ENCODE data around the gene VRK2. TPM values are rescaled to one million over a fixed set of nuclear protein-coding genes. Genes with fewer than 3 reads are reported as not detected.
"Not testable (repeated sequence)": the region's sequence is repeated elsewhere in the genome, so short reads cannot be mapped to it uniquely, and the experiment has no call there.

The VRK2 gene
- total RNA-seq, 8 experiments from 2014 or later = 1.8 to 26.6 (median 9.7) TPM

DNA sequence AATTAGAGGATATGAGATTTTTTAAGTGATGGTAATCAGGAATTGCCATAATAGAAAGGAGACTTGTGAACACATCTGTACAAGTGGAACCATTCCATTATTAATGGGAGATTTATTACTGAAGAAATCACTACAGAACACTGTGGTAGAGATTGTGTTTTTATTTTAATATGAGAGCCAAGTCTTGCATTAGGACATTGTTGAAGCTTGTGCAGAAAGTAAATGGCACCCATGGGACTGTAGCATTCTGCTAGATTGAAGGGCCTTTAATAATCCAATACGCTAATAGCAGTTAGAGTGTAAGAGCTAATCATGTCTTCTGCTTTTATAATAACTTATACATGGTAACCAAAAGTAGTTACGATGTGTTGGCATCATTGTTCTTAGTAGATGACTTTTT, 83.6 kb downstream of the VRK2 start:
- WGBS, 10 experiments = 33 to 100% (median 78%) methylated on average over 1 to 2 of the region's 2 CpGs; no CpG with 5 or more reads in 3 of the 10 experiments
- Histone ChIP-seq H3K4me1 (replicated peaks in 1 of 2) (peaks cover 5 to 7% of the 10 kb centered on the region in 2 donors), H3K27ac (no peak overlapping the region), H3K4me3 (no peak overlapping the region)
- in situ Hi-C loops (cut with MboI; ENCODE audit: low pct_unique_long_range_greater_than_20kb in 2 of 9, low sequenced_read_pairs in 9 of 9, unreplicated experiment in 9 of 9) = loop anchor here in 2 of 9 experiments (25.0 kb wide), 2 partner anchors 307 to 407 kb away; no protein-coding TSS in a partner anchor
- ATAC-seq (replicated peaks in 6 of 8) = peak in 4 of 8 experiments; percentile 54 to 88 (median 80)

DNA sequence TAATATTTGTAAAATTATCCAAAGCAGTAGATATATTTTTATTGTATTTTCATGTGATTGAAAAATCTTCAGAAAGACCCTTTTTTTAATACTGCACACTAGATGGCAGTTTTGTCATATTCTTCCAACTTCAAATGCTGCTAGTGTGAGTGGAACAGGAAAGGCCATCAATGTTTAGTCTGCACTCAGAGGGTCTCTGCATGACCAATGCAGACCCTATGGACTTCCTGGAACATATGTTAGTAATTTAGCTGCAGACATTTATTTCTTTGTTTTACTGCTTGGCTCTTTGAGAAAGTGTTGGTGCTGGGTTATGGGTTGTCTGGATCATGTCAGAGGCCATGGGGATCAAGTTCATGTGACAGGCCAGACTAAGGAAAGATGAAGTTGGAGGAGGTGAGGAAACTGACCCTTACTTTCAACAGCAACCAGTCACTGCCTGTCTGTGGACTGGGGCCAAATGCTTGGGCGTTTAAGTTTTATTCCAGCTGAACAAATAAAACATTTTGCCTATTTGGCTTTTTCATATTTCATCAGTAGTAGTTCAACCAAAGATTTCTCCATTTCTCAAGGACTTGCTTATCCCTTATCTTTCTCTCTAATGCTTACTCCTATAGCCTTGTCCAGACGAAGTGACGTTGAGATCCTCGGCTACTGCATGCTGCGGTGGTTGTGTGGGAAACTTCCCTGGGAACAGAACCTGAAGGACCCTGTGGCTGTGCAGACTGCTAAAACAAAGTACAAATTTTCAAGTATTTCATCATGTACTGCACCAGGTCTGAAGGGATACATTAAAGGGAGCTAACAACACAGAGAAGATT, 84.8 kb downstream of the VRK2 start:
- in situ Hi-C loops (cut with MboI; ENCODE audit: low pct_unique_long_range_greater_than_20kb in 2 of 9, low sequenced_read_pairs in 9 of 9, unreplicated experiment in 9 of 9) = loop anchor here in 2 of 9 experiments (25.0 kb wide), 2 partner anchors 306 to 406 kb away; no protein-coding TSS in a partner anchor
- peak in 7 of 8 experiments; percentile 18 to 66 (median 49) for ATAC-seq (replicated peaks in 6 of 8)

DNA sequence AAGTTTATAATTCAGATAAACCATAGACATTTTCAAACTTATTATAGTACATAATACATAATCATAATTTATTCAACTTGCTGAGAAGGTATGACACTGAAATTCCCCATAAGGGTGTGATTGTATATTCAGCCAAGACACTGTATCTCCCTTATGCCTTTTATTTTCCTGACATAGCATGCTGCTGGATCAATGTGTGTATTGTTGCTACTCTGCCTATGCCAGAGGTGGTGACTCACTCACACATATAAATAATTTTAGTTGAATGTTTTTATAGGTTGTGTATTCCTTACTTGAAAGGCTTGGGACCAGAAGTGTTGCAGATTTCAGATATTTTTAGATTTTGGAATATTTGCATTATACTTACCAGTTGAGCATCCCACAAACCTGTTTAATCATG, 86.8 kb downstream of the VRK2 start:
- H3K27ac ChIP-seq = no peak overlapping the region
- ATAC-seq (replicated peaks in 6 of 8) = peak; percentile 37 to 86 (median 70)
- in situ Hi-C loops (cut with MboI; ENCODE audit: low pct_unique_long_range_greater_than_20kb in 2 of 9, low sequenced_read_pairs in 9 of 9, unreplicated experiment in 9 of 9) = loop anchor here in 2 of 9 experiments (25.0 kb wide), 2 partner anchors 304 to 404 kb away; no protein-coding TSS in a partner anchor

More for the DNA sequence above, 84.8 kb downstream of the VRK2 start:
- WGBS, 10 experiments = 20 to 100% (median 70%) methylated on average over 1 to 5 of the region's 5 CpGs; no CpG with 5 or more reads in 1 of the 10 experiments
- no peak overlapping the region for H3K27ac ChIP-seq
- peaks cover 5 to 7% of the 10 kb centered on the region in 2 donors for H3K4me1 ChIP-seq (replicated peaks in 1 of 2)
- H3K4me3 ChIP-seq = no peak overlapping the region

DNA sequence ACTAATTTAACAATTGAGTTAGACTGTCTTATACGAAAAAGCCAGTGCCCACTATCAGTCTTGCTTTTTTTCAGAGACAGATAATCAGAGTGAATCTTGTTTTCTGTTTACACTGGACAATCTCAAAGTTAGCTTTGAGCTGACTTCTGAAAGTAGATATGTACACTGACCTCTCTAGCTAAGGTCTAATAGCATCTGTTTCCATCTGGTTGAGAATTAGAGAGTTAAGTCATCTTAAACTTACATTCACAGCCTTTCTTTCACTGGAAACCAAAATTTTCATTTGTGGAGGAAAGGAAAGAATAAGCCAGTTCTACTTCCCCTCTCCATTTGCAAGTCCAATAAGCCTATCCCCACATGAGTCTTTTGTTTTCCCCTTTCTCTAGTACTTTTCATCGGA, 89.3 kb downstream of the VRK2 start:
- in situ Hi-C loops (cut with MboI; ENCODE audit: low pct_unique_long_range_greater_than_20kb in 2 of 9, low sequenced_read_pairs in 9 of 9, unreplicated experiment in 9 of 9) = loop anchor here in 2 of 9 experiments (25.0 kb wide), 2 partner anchors 301 to 401 kb away; no protein-coding TSS in a partner anchor

More for the DNA sequence above, 86.8 kb downstream of the VRK2 start:
- Histone ChIP-seq H3K4me3 (no peak overlapping the region), H3K4me1 (replicated peaks in 1 of 2) (peaks cover 5 to 7% of the 10 kb centered on the region in 2 donors)

DNA sequence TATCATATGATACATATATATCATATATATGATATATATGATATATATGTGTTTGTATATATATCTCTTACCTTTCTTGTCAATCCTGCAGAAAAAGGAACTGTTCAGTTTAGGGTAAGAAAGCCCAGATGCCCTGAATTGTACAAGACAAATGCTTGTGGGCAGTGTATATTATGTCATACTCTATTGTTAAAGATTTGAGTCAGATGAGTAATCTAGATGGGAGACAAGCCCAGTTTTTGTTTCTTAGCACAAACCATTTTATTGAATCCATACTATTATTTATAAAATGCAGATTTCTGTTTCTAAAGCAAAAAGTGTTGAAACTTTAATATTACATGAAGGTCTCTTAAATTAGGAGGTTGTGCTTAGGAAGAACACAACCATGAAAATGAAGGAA, 90.6 kb downstream of the VRK2 start:
- Histone ChIP-seq H3K4me1 (replicated peaks in 1 of 2) (peaks cover 0 to 6% of the 10 kb centered on the region in 2 donors), H3K27ac (no peak overlapping the region), H3K4me3 (no peak overlapping the region)
- in situ Hi-C loops (cut with MboI; ENCODE audit: low pct_unique_long_range_greater_than_20kb in 2 of 9, low sequenced_read_pairs in 9 of 9, unreplicated experiment in 9 of 9) = loop anchor here in 2 of 9 experiments (25.0 kb wide), 2 partner anchors 300 to 400 kb away; no protein-coding TSS in a partner anchor
- ATAC-seq (replicated peaks in 6 of 8) = peak in 1 of 8 experiments; percentile 12

More for the DNA sequence above, 89.3 kb downstream of the VRK2 start:
- Histone ChIP-seq H3K4me1 (replicated peaks in 1 of 2) (peaks cover 5 to 8% of the 10 kb centered on the region in 2 donors), H3K27ac (no peak overlapping the region), H3K4me3 (no peak overlapping the region)
- ATAC-seq (replicated peaks in 6 of 8) = no peak
- WGBS, 10 experiments = 37 to 100% (median 70%) methylated on average over 1 to 2 of the region's 2 CpGs; no CpG with 5 or more reads in 2 of the 10 experiments

DNA sequence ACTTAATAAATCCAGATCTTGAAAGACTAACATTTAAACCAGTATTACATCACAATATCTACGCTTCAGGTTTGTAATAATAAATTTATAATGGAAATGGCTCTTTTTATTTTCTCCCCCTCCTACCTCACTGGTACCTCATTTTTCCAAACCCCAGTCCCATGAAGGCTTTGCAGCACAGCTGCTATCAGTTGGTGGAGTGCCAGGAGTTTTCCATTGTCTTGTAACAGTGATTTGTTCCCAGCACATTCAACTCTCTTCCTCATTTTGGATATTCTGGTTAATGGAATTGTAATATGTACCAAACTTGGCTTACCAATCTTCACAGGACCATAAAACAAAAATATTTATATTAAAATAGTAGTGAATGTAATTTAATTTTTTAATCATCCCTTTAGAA, 91.2 kb downstream of the VRK2 start:
- H3K4me1 ChIP-seq (replicated peaks in 1 of 2) = peaks cover 0 to 6% of the 10 kb centered on the region in 2 donors
- in situ Hi-C loops (cut with MboI; ENCODE audit: low pct_unique_long_range_greater_than_20kb in 2 of 9, low sequenced_read_pairs in 9 of 9, unreplicated experiment in 9 of 9) = loop anchor here in 2 of 9 experiments (25.0 kb wide), 2 partner anchors 299 to 399 kb away; no protein-coding TSS in a partner anchor
- ATAC-seq (replicated peaks in 6 of 8) = no peak
- WGBS, 10 experiments = 80 to 100% (median 100%) methylated on average over 1 of the region's 1 CpG
- no peak overlapping the region for H3K4me3 ChIP-seq
- H3K27ac ChIP-seq = no peak overlapping the region

DNA sequence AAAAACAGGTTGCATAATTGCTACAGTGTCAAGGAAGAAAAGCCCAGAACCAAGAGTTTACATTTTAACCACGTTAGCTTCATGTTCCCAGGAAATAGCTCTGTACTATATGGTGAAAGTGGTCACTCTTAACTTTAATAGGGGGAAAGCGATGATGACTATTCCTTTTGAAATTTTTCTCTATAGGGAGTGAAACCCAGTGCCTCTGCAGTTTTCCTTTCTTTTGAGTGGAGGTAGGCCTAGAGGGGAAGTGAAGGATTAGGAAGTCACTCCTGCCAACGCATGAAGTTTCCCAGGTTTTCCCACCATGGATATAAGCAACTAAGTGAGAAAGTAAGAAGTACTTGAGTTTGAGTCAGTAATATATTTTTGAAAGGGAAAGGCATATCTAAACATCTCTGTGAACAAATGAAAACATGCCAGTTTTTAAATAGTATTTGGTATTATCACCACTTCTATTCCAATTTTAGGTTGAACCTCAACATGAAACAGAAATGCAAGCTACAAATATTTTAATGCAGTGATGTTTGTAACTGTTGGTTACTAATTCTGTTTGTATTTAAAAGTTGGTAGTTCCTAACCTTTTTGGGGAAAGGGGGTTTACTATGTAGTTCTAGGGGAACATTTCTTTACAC, 91.9 kb downstream of the VRK2 start:
- 60 to 100% (median 97%) methylated on average over 1 to 3 of the region's 3 CpGs for WGBS, 10 experiments
- Histone ChIP-seq H3K27ac (no peak overlapping the region), H3K4me1 (replicated peaks in 1 of 2) (peaks cover 0 to 6% of the 10 kb centered on the region in 2 donors), H3K4me3 (no peak overlapping the region)
- in situ Hi-C loops (cut with MboI; ENCODE audit: low pct_unique_long_range_greater_than_20kb in 2 of 9, low sequenced_read_pairs in 9 of 9, unreplicated experiment in 9 of 9) = loop anchor here in 2 of 9 experiments (25.0 kb wide), 2 partner anchors 299 to 399 kb away; no protein-coding TSS in a partner anchor
- no peak for ATAC-seq (replicated peaks in 6 of 8)

DNA sequence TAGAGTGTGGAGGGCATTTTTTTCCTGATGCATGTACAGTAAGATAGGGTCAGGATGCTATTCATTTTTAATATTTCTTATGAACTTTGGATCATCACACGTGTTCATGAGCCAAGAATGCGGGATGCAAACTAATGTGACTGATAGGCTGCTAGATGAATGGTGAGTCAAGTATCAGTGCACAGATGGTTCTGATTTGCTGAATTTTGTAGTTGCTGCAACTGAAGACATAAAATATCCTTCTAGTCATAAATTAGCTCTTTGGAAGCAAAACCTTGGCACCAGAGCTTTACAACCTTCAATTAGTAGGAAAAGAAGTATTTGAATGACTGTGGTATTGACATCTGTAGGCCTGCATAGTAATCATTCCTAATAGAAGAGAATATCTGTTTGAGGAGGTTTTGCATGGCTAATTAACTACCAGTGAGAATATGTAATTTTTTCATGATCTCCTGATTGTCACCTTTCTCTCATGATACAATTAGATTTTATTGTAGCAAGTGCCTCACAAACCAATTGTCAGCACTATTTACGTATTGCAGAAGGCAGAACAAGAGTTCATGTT, 94.0 kb downstream of the VRK2 start:
- peaks cover 0 to 6% of the 10 kb centered on the region in 2 donors for H3K4me1 ChIP-seq (replicated peaks in 1 of 2)
- in situ Hi-C loops (cut with MboI; ENCODE audit: low pct_unique_long_range_greater_than_20kb in 2 of 9, low sequenced_read_pairs in 9 of 9, unreplicated experiment in 9 of 9) = loop anchor here in 2 of 9 experiments (25.0 kb wide), 2 partner anchors 297 to 397 kb away; no protein-coding TSS in a partner anchor
- no peak overlapping the region for H3K27ac ChIP-seq
- 19 to 100% (median 78%) methylated on average over 1 to 3 of the region's 3 CpGs for WGBS, 10 experiments
- no peak overlapping the region for H3K4me3 ChIP-seq
- peak in 2 of 8 experiments; percentile 53 to 82 for ATAC-seq (replicated peaks in 6 of 8)

DNA sequence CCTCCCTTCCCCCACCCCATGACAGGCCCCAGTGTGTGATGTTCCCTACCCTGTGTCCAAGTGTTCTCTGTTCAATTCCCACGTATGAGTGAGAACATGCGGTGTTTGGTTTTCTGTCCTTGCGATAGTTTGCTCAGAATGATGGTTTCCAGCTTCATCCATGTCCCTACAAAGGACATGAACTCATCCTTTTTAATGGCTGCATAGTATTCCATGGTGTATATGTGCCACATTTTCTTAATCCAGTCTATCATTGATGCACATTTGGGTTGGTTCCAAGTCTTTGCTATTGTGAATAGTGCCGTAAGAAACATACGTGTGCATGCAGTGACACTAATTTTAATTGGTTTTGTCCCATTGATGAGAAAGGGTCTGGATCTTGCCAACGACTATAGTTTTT, 99.2 kb downstream of the VRK2 start:
- H3K4me1 ChIP-seq (replicated peaks in 1 of 2); H3K4me3 ChIP-seq; ATAC-seq (replicated peaks in 6 of 8); H3K27ac ChIP-seq: not testable (repeated sequence)
- WGBS, 10 experiments = 92 to 100% (median 100%) methylated on average over 1 to 3 of the region's 6 CpGs; no CpG with 5 or more reads in 2 of the 10 experiments
- in situ Hi-C loops (cut with MboI; ENCODE audit: low pct_unique_long_range_greater_than_20kb in 2 of 9, low sequenced_read_pairs in 9 of 9, unreplicated experiment in 9 of 9) = loop anchor here in 2 of 9 experiments (25.0 kb wide), 2 partner anchors 292 to 392 kb away; no protein-coding TSS in a partner anchor

DNA sequence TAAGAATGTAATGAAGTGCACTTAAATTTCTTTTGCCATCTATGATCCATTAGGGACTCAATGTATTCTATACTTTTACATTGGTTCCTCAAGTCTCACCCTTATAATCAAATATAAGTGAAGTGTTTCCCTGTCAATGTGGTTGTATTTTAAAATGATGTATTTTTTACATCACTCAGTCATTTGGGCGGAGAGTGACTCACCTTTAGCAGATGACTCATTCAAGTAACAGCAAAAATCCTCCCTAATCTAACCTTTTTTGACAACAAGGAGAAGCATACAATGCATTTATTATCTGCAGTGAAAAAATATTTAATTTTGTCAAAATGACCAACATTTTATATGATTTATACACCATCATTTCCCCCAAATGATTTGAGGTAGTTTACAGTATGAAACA, 100.1 kb downstream of the VRK2 start:
- in situ Hi-C loops (cut with MboI; ENCODE audit: low pct_unique_long_range_greater_than_20kb in 2 of 9, low sequenced_read_pairs in 9 of 9, unreplicated experiment in 9 of 9) = loop anchor here in 2 of 9 experiments (25.0 kb wide), 2 partner anchors 291 to 391 kb away; no protein-coding TSS in a partner anchor
- H3K4me1 ChIP-seq (replicated peaks in 1 of 2) = no peaks in the 10 kb centered on the region
- ATAC-seq (replicated peaks in 6 of 8) = peak in 1 of 8 experiments; percentile 20
- 13 to 92% (median 60%) methylated on average over 1 of the region's 1 CpG; no CpG with 5 or more reads in 4 of the 10 experiments for WGBS, 10 experiments
- H3K27ac ChIP-seq = no peak overlapping the region
- H3K4me3 ChIP-seq = no peak overlapping the region

DNA sequence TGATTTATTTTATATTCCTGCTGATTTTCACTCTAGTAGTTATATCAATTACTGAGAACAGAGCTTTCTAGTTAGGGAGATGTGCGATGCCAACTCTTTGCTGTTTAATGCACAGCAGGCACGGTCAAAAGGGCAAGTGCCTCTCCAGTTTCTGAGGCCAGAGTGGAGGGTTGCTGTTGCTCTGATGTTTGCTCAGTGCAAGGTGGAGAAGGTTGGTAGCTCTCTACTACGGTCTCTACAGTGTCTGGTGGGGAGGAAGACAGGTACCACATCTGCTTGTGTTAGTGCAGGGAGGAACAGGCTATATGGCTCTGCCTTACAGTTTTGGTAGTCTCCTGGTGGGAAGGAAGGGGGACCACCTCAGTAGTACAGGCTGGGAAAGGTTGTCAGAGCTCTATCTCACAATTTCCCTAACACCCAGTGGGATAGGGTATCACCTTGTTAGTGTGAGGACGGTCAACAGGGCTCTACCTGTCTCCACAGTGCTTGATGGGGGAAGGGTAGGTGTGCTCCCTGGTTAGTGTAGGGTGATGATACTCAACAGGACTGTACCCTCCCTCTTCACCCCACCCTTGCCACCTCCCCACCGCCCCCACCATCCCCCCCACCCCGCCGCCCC, 108.7 kb downstream of the VRK2 start:
- Histone ChIP-seq H3K4me1 (replicated peaks in 1 of 2) (peaks cover 0 to 2% of the 10 kb centered on the region in 2 donors), H3K27ac (no peak overlapping the region), H3K4me3 (no peak overlapping the region)
- ATAC-seq (replicated peaks in 6 of 8) = peak in 2 of 8 experiments; percentile 18 to 21
- in situ Hi-C loops (cut with MboI; ENCODE audit: low pct_unique_long_range_greater_than_20kb in 2 of 9, low sequenced_read_pairs in 9 of 9, unreplicated experiment in 9 of 9) = no loop called here
- 60 to 100% (median 88%) methylated on average over 1 to 3 of the region's 7 CpGs; no CpG with 5 or more reads in 1 of the 10 experiments for WGBS, 10 experiments

DNA sequence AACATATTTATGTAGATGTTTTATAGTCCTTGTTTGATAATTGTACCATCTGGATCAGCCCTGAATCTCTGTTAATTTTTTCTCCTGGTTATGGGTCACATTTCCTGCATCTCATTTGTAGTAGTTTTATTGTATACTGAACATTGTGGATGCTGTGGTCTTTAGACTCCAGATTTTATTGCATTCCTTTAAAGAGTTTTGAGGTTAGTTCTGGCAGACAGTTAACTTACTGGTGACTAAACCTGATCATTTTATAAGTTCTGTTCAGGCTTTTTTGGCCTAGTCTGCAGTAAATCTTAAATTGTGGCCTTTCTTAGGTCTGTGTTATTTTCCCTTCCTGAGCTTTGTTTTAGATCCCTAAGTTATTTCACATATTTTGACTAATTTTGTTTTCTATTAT, 110.2 kb downstream of the VRK2 start:
- no peak overlapping the region for H3K27ac ChIP-seq
- peaks cover 0 to 2% of the 10 kb centered on the region in 2 donors for H3K4me1 ChIP-seq (replicated peaks in 1 of 2)
- no peak for ATAC-seq (replicated peaks in 6 of 8)
- in situ Hi-C loops (cut with MboI; ENCODE audit: low pct_unique_long_range_greater_than_20kb in 2 of 9, low sequenced_read_pairs in 9 of 9, unreplicated experiment in 9 of 9) = no loop called here
- no peak overlapping the region for H3K4me3 ChIP-seq
